Erythroblast (primary cell): ENCODE data around the gene SLIT1.

ENCODE experiments used
- GATA1 ChIP-seq: IDR thresholded peaks from 2 replicates; pipeline ENCODE4 v1.6.1; 2011; ENCODE audit warnings: low read depth, mild to moderate bottlenecking, control low read depth, low read length, moderate library complexity
- POLR2A ChIP-seq: IDR thresholded peaks from 2 replicates; pipeline ENCODE4 v1.6.1; 2011; ENCODE audit warnings: mild to moderate bottlenecking, low read length

- TF ChIP-seq POLR2A (no peak), GATA1 (no peak)
Measured at GRCh38 chr10:97000487-97001182, 185.1 kb downstream of the SLIT1 start.
